ENCODE measurements around the gene PRMT7.
"Not testable (repeated sequence)": the region's sequence is repeated elsewhere in the genome, so short reads cannot be mapped to it uniquely, and the experiment has no call there.

The PRMT7 gene

GRCh38 chr16:68284847-68285246 lies 26.0 kb upstream of the PRMT7 start:
- H3K27ac ChIP-seq (ENCODE audit: low read depth, low read length) = no peak overlapping the region
- no peaks in the 10 kb centered on the region for H3K4me1 ChIP-seq (ENCODE audit: control insufficient read depth, insufficient read depth, low read length)
- H3K36me3 ChIP-seq (ENCODE audit: control insufficient read depth, insufficient read depth, low read length) = peaks cover 22% of the 10 kb centered on the region
- no peaks in the 10 kb centered on the region for H3K27me3 ChIP-seq (ENCODE audit: control insufficient read depth, insufficient read depth, low read length)
- no peak overlapping the region for H3K9ac ChIP-seq (ENCODE audit: low read depth, low read length)
- no peaks in the 10 kb centered on the region for H3K9me3 ChIP-seq (ENCODE audit: control insufficient read depth, insufficient read depth, low read length)
- no peak overlapping the region for H3K4me3 ChIP-seq (ENCODE audit: low read depth, low read length)

- H3K27me3 ChIP-seq (ENCODE audit: control insufficient read depth, insufficient read depth, low read length) = no peaks in the 10 kb centered on the region
- no peak overlapping the region for H3K27ac ChIP-seq (ENCODE audit: low read depth, low read length)
- no peaks in the 10 kb centered on the region; the same call in 1 of the 2 replicates for H3K4me1 ChIP-seq (ENCODE audit: control insufficient read depth, insufficient read depth, low read length)
- H3K9me3 ChIP-seq (ENCODE audit: control insufficient read depth, insufficient read depth, low read length) = no peaks in the 10 kb centered on the region
- peaks cover 23% of the 10 kb centered on the region for H3K36me3 ChIP-seq (ENCODE audit: control insufficient read depth, insufficient read depth, low read length)
- no peak overlapping the region for H3K4me3 ChIP-seq (ENCODE audit: low read depth, low read length)
- no peak overlapping the region for H3K9ac ChIP-seq (ENCODE audit: low read depth, low read length)
These were observed 25.1 kb upstream of the PRMT7 start for GRCh38 chr16:68285683-68286082.

GRCh38 chr16:68286153-68287074 lies 24.4 kb upstream of the PRMT7 start:
- Histone ChIP-seq H3K9me3 (ENCODE audit: control insufficient read depth, insufficient read depth, low read length) (no peaks in the 10 kb centered on the region), H3K36me3 (ENCODE audit: control insufficient read depth, insufficient read depth, low read length) (peaks cover 30% of the 10 kb centered on the region), H3K27ac (ENCODE audit: low read depth, low read length) (no peak overlapping the region), H3K27me3 (ENCODE audit: control insufficient read depth, insufficient read depth, low read length) (no peaks in the 10 kb centered on the region), H3K4me1 (ENCODE audit: control insufficient read depth, insufficient read depth, low read length) (no peaks in the 10 kb centered on the region; the same call in 1 of the 2 replicates), H3K9ac (ENCODE audit: low read depth, low read length) (no peak overlapping the region), H3K4me3 (ENCODE audit: low read depth, low read length) (no peak overlapping the region)

GRCh38 chr16:68287276-68288251 lies 23.3 kb upstream of the PRMT7 start:
- Histone ChIP-seq H3K4me3 (ENCODE audit: low read depth, low read length) (no peak overlapping the region), H3K27me3 (ENCODE audit: control insufficient read depth, insufficient read depth, low read length) (no peaks in the 10 kb centered on the region), H3K36me3 (ENCODE audit: control insufficient read depth, insufficient read depth, low read length) (peaks cover 34% of the 10 kb centered on the region), H3K27ac (ENCODE audit: low read depth, low read length) (no peak overlapping the region), H3K4me1 (ENCODE audit: control insufficient read depth, insufficient read depth, low read length) (no peaks in the 10 kb centered on the region; the same call in 1 of the 2 replicates), H3K9ac (ENCODE audit: low read depth, low read length) (no peak overlapping the region), H3K9me3 (ENCODE audit: control insufficient read depth, insufficient read depth, low read length) (no peaks in the 10 kb centered on the region)

GRCh38 chr16:68288252-68288650 lies 22.6 kb upstream of the PRMT7 start:
- Histone ChIP-seq H3K9me3 (ENCODE audit: control insufficient read depth, insufficient read depth, low read length) (no peaks in the 10 kb centered on the region), H3K27me3 (ENCODE audit: control insufficient read depth, insufficient read depth, low read length) (no peaks in the 10 kb centered on the region), H3K4me3 (ENCODE audit: low read depth, low read length) (no peak overlapping the region), H3K4me1 (ENCODE audit: control insufficient read depth, insufficient read depth, low read length) (no peaks in the 10 kb centered on the region; the same call in 1 of the 2 replicates), H3K27ac (ENCODE audit: low read depth, low read length) (no peak overlapping the region), H3K9ac (ENCODE audit: low read depth, low read length) (no peak overlapping the region), H3K36me3 (ENCODE audit: control insufficient read depth, insufficient read depth, low read length) (peaks cover 34% of the 10 kb centered on the region)

- not testable (repeated sequence) for H3K4me1 ChIP-seq (ENCODE audit: control insufficient read depth, insufficient read depth, low read length); H3K9ac ChIP-seq (ENCODE audit: low read depth, low read length); H3K27me3 ChIP-seq (ENCODE audit: control insufficient read depth, insufficient read depth, low read length); H3K9me3 ChIP-seq (ENCODE audit: control insufficient read depth, insufficient read depth, low read length); H3K4me3 ChIP-seq (ENCODE audit: low read depth, low read length); H3K27ac ChIP-seq (ENCODE audit: low read depth, low read length)
- H3K36me3 ChIP-seq (ENCODE audit: control insufficient read depth, insufficient read depth, low read length) = peaks cover 34% of the 10 kb centered on the region
These were observed 22.0 kb upstream of the PRMT7 start for GRCh38 chr16:68288796-68289195.

- H3K4me3 ChIP-seq (ENCODE audit: low read depth, low read length) = no peak overlapping the region
- no peaks in the 10 kb centered on the region; the same call in 1 of the 2 replicates for H3K4me1 ChIP-seq (ENCODE audit: control insufficient read depth, insufficient read depth, low read length)
- no peaks in the 10 kb centered on the region for H3K9me3 ChIP-seq (ENCODE audit: control insufficient read depth, insufficient read depth, low read length)
- H3K9ac ChIP-seq (ENCODE audit: low read depth, low read length) = no peak overlapping the region
- no peak overlapping the region for H3K27ac ChIP-seq (ENCODE audit: low read depth, low read length)
- H3K36me3 ChIP-seq (ENCODE audit: control insufficient read depth, insufficient read depth, low read length) = peaks cover 34% of the 10 kb centered on the region
- no peaks in the 10 kb centered on the region for H3K27me3 ChIP-seq (ENCODE audit: control insufficient read depth, insufficient read depth, low read length)
These were observed 21.6 kb upstream of the PRMT7 start for GRCh38 chr16:68289202-68289601.

- H3K27ac ChIP-seq (ENCODE audit: low read depth, low read length) = no peak overlapping the region
These were observed 21.0 kb upstream of the PRMT7 start for GRCh38 chr16:68289621-68290329.

GRCh38 chr16:68290450-68290849 lies 20.4 kb upstream of the PRMT7 start:
- no peak overlapping the region for H3K4me3 ChIP-seq (ENCODE audit: low read depth, low read length)
- H3K36me3 ChIP-seq (ENCODE audit: control insufficient read depth, insufficient read depth, low read length) = peaks cover 44% of the 10 kb centered on the region

More at GRCh38 chr16:68289621-68290329, 21.0 kb upstream of the PRMT7 start:
- no peaks in the 10 kb centered on the region for H3K9me3 ChIP-seq (ENCODE audit: control insufficient read depth, insufficient read depth, low read length)
- H3K27me3 ChIP-seq (ENCODE audit: control insufficient read depth, insufficient read depth, low read length) = no peaks in the 10 kb centered on the region
- H3K4me3 ChIP-seq (ENCODE audit: low read depth, low read length) = no peak overlapping the region
- no peak overlapping the region for H3K9ac ChIP-seq (ENCODE audit: low read depth, low read length)
- no peaks in the 10 kb centered on the region; the same call in 1 of the 2 replicates for H3K4me1 ChIP-seq (ENCODE audit: control insufficient read depth, insufficient read depth, low read length)
- H3K36me3 ChIP-seq (ENCODE audit: control insufficient read depth, insufficient read depth, low read length) = peaks cover 38% of the 10 kb centered on the region

GRCh38 chr16:68291227-68291626 lies 19.6 kb upstream of the PRMT7 start:
- Histone ChIP-seq H3K27me3 (ENCODE audit: control insufficient read depth, insufficient read depth, low read length) (no peaks in the 10 kb centered on the region), H3K4me1 (ENCODE audit: control insufficient read depth, insufficient read depth, low read length) (no peaks in the 10 kb centered on the region; the same call in 1 of the 2 replicates), H3K27ac (ENCODE audit: low read depth, low read length) (no peak overlapping the region), H3K9ac (ENCODE audit: low read depth, low read length) (no peak overlapping the region), H3K4me3 (ENCODE audit: low read depth, low read length) (no peak overlapping the region), H3K36me3 (ENCODE audit: control insufficient read depth, insufficient read depth, low read length) (peaks cover 49% of the 10 kb centered on the region), H3K9me3 (ENCODE audit: control insufficient read depth, insufficient read depth, low read length) (no peaks in the 10 kb centered on the region)

More at GRCh38 chr16:68290450-68290849, 20.4 kb upstream of the PRMT7 start:
- H3K9ac ChIP-seq (ENCODE audit: low read depth, low read length) = no peak overlapping the region
- no peaks in the 10 kb centered on the region; the same call in 1 of the 2 replicates for H3K4me1 ChIP-seq (ENCODE audit: control insufficient read depth, insufficient read depth, low read length)
- no peaks in the 10 kb centered on the region for H3K9me3 ChIP-seq (ENCODE audit: control insufficient read depth, insufficient read depth, low read length)
- H3K27me3 ChIP-seq (ENCODE audit: control insufficient read depth, insufficient read depth, low read length) = no peaks in the 10 kb centered on the region
- no peak overlapping the region for H3K27ac ChIP-seq (ENCODE audit: low read depth, low read length)
